B cell (primary cell): ENCODE data around the gene COG5. TPM values are rescaled to one million over a fixed set of nuclear protein-coding genes. Genes with fewer than 3 reads are reported as not detected.

Source experiments
- ATAC-seq: fragments of 200-7000 bp; cut with Tn5 transposase; one replicate; pipeline ENCODE4 v1.10.0; 2021; ENCODE audit warnings: low read depth, mild to moderate bottlenecking, moderate number of reproducible peaks, moderate library complexity
- CTCF ChIA-PET: fragments of 350-600 bp; sonication (Branson Sonifier 250); formaldehyde crosslinking; loops from one replicate; lab custom pipeline; 2021; ENCODE audit warnings: antibody characterized with exemption, inconsistent platforms; lab: Charles Lee
- POLR2A ChIA-PET: fragments of 350-600 bp; sonication (Branson Sonifier 250); formaldehyde crosslinking; loops from one replicate; lab custom pipeline; 2021; ENCODE audit warnings: antibody characterized with exemption; lab: Charles Lee
- DNase-seq: peaks from one replicate; pipeline ENCODE4 v3.0.0; 2013
- H2AFZ ChIP-seq: 2 replicates; pipeline ENCODE4 v1.6.1; 2012; ENCODE audit warnings: mild to moderate bottlenecking, low read depth, low read length; ENCODE audit not compliant: insufficient read depth, poor library complexity, severe bottlenecking
- H3K27ac ChIP-seq, 2 donors: 1 replicate in 1 of 2; 2 replicates in 1 of 2; pipeline ENCODE4 v1.5.1; 2012 to 2013; ENCODE audit warnings: low read length in 2 of 2, mild to moderate bottlenecking in 2 of 2, moderate library complexity in 1 of 2
- H3K27me3 ChIP-seq, 4 experiments: fragments of 200-600 bp in 1 of 4; sonication (generic) in 1 of 4; replicated peaks in 1 of 4; 1 replicate in 2 of 4; 2 replicates in 2 of 4; pipeline versions ENCODE4 v1.6.1 to v1.7.0; 2013 to 2016; ENCODE audit warnings: low read length in 3 of 4, mild to moderate bottlenecking in 2 of 4, mixed read lengths in 1 of 4, moderate library complexity in 1 of 4; ENCODE audit not compliant: insufficient read depth in 4 of 4, control insufficient read depth in 3 of 4; ENCODE audit errors: control extremely low read depth in 1 of 4
- H3K36me3 ChIP-seq, 2 experiments: replicated peaks in 1 of 2; 1 replicate in 1 of 2; 2 replicates in 1 of 2; pipeline versions ENCODE4 v1.6.1 to v1.7.1; 2013; ENCODE audit warnings: low read length in 1 of 2; ENCODE audit not compliant: insufficient read depth in 2 of 2, control insufficient read depth in 1 of 2; ENCODE audit errors: control extremely low read depth in 1 of 2, extremely low read depth in 1 of 2
- H3K4me1 ChIP-seq, 2 donors: fragments of 200-600 bp in 1 of 2; sonication (generic) in 1 of 2; 1 replicate in 1 of 2; 2 replicates in 1 of 2; pipeline versions ENCODE4 v1.5.1 to v1.6.1; 2013 to 2017; ENCODE audit warnings: low read length in 2 of 2; ENCODE audit not compliant: control insufficient read depth in 2 of 2, insufficient read depth in 2 of 2
- H3K4me2 ChIP-seq: replicated peaks from 2 replicates; pipeline ENCODE3; 2012; ENCODE audit warnings: mild to moderate bottlenecking, low read depth, low read length; ENCODE audit not compliant: poor library complexity, severe bottlenecking
- H3K4me3 ChIP-seq, 5 experiments: fragments of 200-600 bp in 1 of 5; sonication (generic) in 1 of 5; 1 replicate in 3 of 5; 2 replicates in 2 of 5; pipeline versions ENCODE4 v1.5.1 to v1.7.0; 2011 to 2016; ENCODE audit warnings: low read length in 4 of 5, mild to moderate bottlenecking in 4 of 5, low read depth in 2 of 5, control low read depth in 1 of 5, moderate library complexity in 1 of 5; ENCODE audit not compliant: insufficient read depth in 1 of 5; ENCODE audit errors: control extremely low read depth in 1 of 5, extremely low read depth in 1 of 5
- H3K79me2 ChIP-seq: fragments of 200-600 bp; sonication (generic); one replicate; pipeline ENCODE4 v1.6.0; 2016; ENCODE audit warnings: low read length; ENCODE audit not compliant: control insufficient read depth, insufficient read depth
- H3K9ac ChIP-seq: fragments of 200-600 bp; sonication (generic); 2 replicates; pipeline ENCODE4 v1.6.1; 2017; ENCODE audit warnings: mild to moderate bottlenecking, low read length, moderate library complexity
- H3K9me3 ChIP-seq, 3 donors: one replicate each; pipeline versions ENCODE4 v1.6.1 to v1.7.1; 2013; ENCODE audit warnings: low read length in 2 of 3; ENCODE audit not compliant: control insufficient read depth in 2 of 3, insufficient read depth in 1 of 3; ENCODE audit errors: control extremely low read depth in 1 of 3
- H4K20me1 ChIP-seq: 2 replicates; pipeline ENCODE4 v1.6.0; 2012; ENCODE audit warnings: mild to moderate bottlenecking, low read length; ENCODE audit not compliant: insufficient read depth, control insufficient read depth, poor library complexity, severe bottlenecking
- H3K27ac Mint-ChIP-seq: one replicate; pipeline ENCODE4 v1.8.0; 2021; ENCODE audit warnings: mixed read lengths
- H3K27me3 Mint-ChIP-seq: one replicate; pipeline ENCODE4 v1.8.0; 2021; ENCODE audit warnings: mixed read lengths
- H3K4me1 Mint-ChIP-seq: one replicate; pipeline ENCODE4 v1.8.0; 2021; ENCODE audit warnings: mixed read lengths
- H3K4me3 Mint-ChIP-seq: one replicate; pipeline ENCODE4 v1.8.0; 2021; ENCODE audit warnings: mixed read lengths
- H3K9me3 Mint-ChIP-seq: one replicate; pipeline ENCODE4 v1.8.0; 2022; ENCODE audit warnings: mixed read lengths; ENCODE audit not compliant: insufficient read depth
- EZH2 ChIP-seq: IDR thresholded peaks from 2 replicates; pipeline ENCODE4 v1.6.1; 2012; ENCODE audit warnings: borderline replicate concordance, low read depth, mild to moderate bottlenecking, moderate library complexity, low read length; ENCODE audit not compliant: insufficient read depth, poor library complexity, severe bottlenecking
- WGBS: methylation state at CpG from one replicate; pipeline ENCODE4 v1.1.5; 2013; ENCODE audit warnings: missing lambda C conversion rate; ENCODE audit not compliant: insufficient coverage; 5-methylcytosine and 5-hydroxymethylcytosine counted together
- intact Hi-C: fragments of 100-400 bp; cut with micrococcal nuclease; formaldehyde crosslinking; loops from one replicate; pipeline ENCODE4 v1.10.0; 2022
- polyA plus RNA-seq: library from polyadenylated mRNA; depleted of rRNA; stranded (reverse); fragments of >200 nt; gene quantifications from 2 replicates; pipeline ENCODE4 v1.2.3, GENCODE V29; 2012
- total RNA-seq, 2 donors: library from RNA; stranded (reverse); fragments of 120-200 nt in 1 of 2; gene quantifications; 1 replicate in 1 of 2; 2 replicates in 1 of 2; pipeline versions ENCODE4 v1.2.3 to v1.2.4, GENCODE V29; 2013 to 2022
- TF ChIP-seq, protein P1 (sequence below): fragments of 200-600 bp; IDR thresholded peaks from one replicate; pipeline ENCODE4 v1.8.0; 2022; ENCODE audit warnings: antibody characterized with exemption, mild to moderate bottlenecking

Gene COG5
- total and polyA plus RNA-seq, 2 donors (not counting 1 experiment from before 2014, with no cell fraction given) = 7.0 to 73.0 TPM

DNA sequence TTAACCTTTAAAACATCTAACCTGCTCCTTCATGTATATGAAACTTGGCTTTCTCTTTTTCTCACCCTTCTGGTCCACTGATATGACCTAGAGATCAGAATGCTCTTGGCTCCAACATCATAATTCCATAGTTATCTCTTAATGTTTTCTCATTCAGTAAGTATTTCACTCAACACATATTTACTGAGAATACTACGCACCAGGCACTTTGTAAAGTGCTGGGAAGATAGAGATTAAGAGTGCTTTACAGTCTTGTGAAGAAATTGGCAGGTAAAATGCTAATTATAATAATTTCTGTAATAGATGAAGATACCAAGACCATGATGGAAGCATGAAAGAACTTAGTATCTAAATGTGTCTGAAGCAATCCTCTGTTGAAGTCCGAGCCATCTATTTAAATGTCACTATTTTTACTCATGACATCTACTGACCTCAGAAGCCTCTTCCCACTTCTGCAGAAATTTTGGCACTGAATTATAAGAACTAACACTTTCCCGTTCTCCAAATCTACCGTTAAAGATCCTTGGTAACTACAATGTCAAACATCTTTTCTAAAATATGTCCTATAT lies 278.7 kb downstream of the COG5 start:
- H3K79me2 ChIP-seq = no peaks in the 10 kb centered on the region
- H3K4me1 Mint-ChIP-seq = no peaks in the 10 kb centered on the region
- no CpG with 5 or more reads among the region's 4 CpGs for WGBS
- H3K27ac ChIP-seq = no peak overlapping the region
- H3K9ac ChIP-seq = no peak overlapping the region
- H4K20me1 ChIP-seq = no peaks in the 10 kb centered on the region
- H3K27ac Mint-ChIP-seq = no peak overlapping the region
- ChIA-PET CTCF (no interaction called here), POLR2A (no interaction called here)
- H3K27me3 ChIP-seq = no peaks in the 10 kb centered on the region
- H3K9me3 Mint-ChIP-seq = no peaks in the 10 kb centered on the region
- DNase-seq (no peak), ATAC-seq (no peak)
- no peaks in the 10 kb centered on the region for H3K4me1 ChIP-seq
- no peak overlapping the region for H3K4me3 Mint-ChIP-seq
- H3K36me3 ChIP-seq = peaks cover 1 to 10% of the 10 kb centered on the region in 2 experiments
- H3K9me3 ChIP-seq = no peaks in the 10 kb centered on the region
- intact Hi-C loops = no loop called here
- H3K4me3 ChIP-seq = no peak overlapping the region
- H2AFZ ChIP-seq = no peak overlapping the region
- no peak overlapping the region for H3K4me2 ChIP-seq
- TF ChIP-seq, protein P1, sequence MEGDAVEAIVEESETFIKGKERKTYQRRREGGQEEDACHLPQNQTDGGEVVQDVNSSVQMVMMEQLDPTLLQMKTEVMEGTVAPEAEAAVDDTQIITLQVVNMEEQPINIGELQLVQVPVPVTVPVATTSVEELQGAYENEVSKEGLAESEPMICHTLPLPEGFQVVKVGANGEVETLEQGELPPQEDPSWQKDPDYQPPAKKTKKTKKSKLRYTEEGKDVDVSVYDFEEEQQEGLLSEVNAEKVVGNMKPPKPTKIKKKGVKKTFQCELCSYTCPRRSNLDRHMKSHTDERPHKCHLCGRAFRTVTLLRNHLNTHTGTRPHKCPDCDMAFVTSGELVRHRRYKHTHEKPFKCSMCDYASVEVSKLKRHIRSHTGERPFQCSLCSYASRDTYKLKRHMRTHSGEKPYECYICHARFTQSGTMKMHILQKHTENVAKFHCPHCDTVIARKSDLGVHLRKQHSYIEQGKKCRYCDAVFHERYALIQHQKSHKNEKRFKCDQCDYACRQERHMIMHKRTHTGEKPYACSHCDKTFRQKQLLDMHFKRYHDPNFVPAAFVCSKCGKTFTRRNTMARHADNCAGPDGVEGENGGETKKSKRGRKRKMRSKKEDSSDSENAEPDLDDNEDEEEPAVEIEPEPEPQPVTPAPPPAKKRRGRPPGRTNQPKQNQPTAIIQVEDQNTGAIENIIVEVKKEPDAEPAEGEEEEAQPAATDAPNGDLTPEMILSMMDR = no peak
- no peak for TF ChIP-seq EZH2
- no peaks in the 10 kb centered on the region for H3K27me3 Mint-ChIP-seq

DNA sequence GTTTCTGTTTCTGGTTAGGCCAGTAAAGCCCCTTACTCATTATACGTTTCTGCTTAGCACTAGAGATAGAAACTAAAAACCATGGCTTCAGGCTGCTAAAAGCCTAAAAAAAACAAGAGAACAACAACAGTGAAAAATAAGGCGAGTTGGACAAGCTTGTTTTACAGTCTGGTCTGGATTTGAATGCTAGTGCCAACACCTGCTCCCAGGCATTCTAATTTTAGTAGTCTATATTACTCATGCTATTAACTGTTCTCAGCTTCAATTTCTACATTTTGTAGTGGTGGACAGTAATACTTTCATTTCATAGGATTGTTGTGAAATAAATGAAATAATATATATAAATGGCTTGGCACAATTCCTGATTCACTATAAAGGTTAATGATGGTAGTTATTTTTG lies 286.4 kb downstream of the COG5 start:
- intact Hi-C loops = no loop called here
- H3K27me3 ChIP-seq = no peaks in the 10 kb centered on the region
- no peak overlapping the region for H3K4me2 ChIP-seq
- ATAC-seq (no peak), DNase-seq (no peak)
- H4K20me1 ChIP-seq = no peaks in the 10 kb centered on the region
- ChIA-PET POLR2A (no interaction called here), CTCF (no interaction called here)
- H3K9me3 ChIP-seq = no peaks in the 10 kb centered on the region
- Mint-ChIP-seq H3K27me3 (no peaks in the 10 kb centered on the region), H3K27ac (no peak overlapping the region), H3K9me3 (no peaks in the 10 kb centered on the region), H3K4me1 (no peaks in the 10 kb centered on the region), H3K4me3 (no peak overlapping the region)
- peaks cover under 1 to 3% of the 10 kb centered on the region in 2 experiments for H3K36me3 ChIP-seq
- no peak overlapping the region for H3K27ac ChIP-seq
- TF ChIP-seq EZH2 = no peak
- TF ChIP-seq, protein P1 = no peak
- no peak overlapping the region for H3K4me3 ChIP-seq
- no peak overlapping the region for H3K9ac ChIP-seq
- H2AFZ ChIP-seq = no peak overlapping the region
- H3K79me2 ChIP-seq = no peaks in the 10 kb centered on the region
- WGBS = no CpG with 5 or more reads among the region's 2 CpGs
- no peaks in the 10 kb centered on the region for H3K4me1 ChIP-seq
